Hippocampal formation (tissue), 2 donors: Measurements from ENCODE around the gene FOXP3.
A peak's percentile ranks its signal among the peaks of the same experiment; 100 is the strongest.
"Not testable (repeated sequence)": the region's sequence is repeated elsewhere in the genome, so short reads cannot be mapped to it uniquely, and the experiment has no call there.

Experiments used
- DNase-seq, 2 donors: peaks; one replicate each; lab custom pipeline; 2025; lab: John Stamatoyannopoulos, UW

FOXP3 gene, protein sequence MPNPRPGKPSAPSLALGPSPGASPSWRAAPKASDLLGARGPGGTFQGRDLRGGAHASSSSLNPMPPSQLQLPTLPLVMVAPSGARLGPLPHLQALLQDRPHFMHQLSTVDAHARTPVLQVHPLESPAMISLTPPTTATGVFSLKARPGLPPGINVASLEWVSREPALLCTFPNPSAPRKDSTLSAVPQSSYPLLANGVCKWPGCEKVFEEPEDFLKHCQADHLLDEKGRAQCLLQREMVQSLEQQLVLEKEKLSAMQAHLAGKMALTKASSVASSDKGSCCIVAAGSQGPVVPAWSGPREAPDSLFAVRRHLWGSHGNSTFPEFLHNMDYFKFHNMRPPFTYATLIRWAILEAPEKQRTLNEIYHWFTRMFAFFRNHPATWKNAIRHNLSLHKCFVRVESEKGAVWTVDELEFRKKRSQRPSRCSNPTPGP

DNA sequence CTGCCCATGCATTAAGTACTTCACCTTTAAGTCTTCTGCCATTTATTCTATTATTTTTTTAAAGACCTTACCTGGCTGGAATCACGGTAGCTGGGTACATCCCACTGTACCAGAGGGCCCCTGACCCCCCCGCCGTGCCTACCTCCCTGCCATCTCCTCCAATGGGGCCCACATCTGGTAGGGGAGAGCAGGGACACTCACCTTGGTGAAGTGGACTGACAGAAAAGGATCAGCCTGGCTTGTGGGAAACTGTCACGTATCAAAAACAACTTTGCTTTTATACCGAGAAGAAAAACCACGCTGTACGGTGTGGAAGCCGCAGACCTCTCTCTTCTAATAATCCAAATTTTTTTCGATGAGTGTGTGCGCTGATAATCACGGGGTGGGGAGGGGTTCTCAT is at the start of gene FOXP3:
TSS of gene FOXP3 (minus strand) at position 251 of the 400 bp plus-strand sequence. CDS start 6,205 bp downstream, outside the sequence.
- no peak for DNase-seq

DNA sequence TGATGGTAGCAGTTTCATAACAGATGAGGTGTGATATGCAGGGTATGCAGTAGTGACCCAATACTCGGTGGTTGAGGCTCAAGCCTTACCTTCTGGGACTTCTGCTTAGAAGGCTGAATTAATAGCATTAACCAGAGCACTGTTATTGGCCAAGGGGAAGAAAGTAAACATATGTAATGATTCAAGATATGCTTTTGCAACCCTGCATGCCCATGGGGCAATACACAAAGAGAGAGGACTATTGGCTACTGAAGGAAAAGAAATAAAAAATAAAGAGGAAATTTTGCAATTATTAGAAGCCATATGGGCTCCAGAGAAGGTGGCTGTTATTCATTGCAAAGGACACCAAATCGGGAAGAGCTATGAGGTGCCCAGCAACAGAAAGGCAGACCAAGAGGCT is 47.7 kb upstream of the FOXP3 start:
- no peak for DNase-seq

DNA sequence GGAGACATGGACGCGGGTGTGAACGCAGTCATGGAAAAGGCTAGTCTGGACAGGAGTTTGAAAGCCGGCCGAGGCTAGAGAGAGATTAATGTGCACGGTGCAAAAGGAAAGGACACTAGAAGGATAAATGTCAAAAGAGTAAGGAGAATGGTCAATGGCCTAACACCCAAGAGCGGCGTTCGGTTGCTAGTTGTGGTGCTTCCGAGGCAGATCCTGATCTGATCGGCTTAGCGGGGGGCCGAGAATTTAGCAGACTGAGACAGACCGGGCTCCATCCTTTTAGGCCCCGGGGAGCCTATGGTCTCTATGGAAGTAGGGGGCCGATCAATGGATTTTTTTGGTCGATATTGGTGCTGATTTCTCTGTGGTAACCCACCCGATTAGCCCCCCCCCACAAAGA is 45.9 kb upstream of the FOXP3 start:
- no peak for DNase-seq

- DNase-seq = no peak
These were observed 45.0 kb upstream of the FOXP3 start for GRCh38 chrX:49309401-49309981.

DNA sequence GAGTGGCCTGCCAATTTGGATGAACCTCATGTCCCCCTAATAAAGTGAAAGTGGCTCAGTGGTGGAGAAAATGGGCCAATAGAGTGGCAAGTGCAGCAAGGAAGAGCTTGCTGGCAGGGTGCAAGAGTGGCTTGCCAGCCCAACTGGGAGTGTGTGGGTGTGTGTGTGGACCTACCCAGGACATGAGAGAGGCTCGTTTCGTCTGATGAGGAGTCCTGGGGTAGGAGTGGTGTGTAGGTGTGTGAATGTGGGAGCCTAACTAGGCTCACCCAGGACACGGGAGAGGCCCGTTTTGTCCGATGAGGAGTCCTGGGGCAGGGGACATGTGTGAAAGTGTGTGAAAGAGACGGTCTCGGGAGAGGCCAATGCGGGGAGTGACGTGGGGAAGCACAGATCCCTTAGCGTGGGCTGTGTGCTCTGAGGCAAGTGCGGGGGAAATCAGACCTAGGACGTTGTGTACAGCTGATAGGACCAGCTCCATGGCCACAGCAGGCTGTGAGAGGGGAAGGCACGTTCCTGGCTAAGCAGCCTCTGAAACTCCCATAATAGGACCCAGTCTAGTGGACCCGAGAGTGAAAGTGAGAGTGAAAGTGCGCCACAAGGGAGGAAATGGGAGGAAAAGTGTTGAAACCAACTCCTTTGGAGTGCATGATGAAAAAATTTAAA is 44.2 kb upstream of the FOXP3 start:
- no peak for DNase-seq

DNA sequence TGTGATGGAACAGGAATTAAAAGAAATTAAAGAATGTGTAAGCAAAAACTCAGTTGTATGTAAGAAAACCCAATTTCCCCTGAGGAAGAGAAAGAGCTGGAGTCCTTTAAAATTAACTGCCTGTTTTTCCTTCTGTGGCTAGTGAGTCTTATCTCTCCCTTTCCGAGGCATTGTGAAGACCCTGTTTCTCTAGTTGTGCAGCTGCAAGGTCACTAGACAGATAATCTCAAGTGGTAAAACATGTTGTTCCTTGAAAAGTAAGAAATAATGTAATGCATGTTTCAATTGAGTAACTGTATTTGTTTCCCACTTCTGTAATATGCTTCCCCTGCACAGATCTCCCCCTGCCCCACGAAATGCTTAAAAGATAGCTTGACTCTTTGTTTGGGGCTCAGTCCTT is 43.3 kb upstream of the FOXP3 start:
- DNase-seq = not testable (repeated sequence)

DNA sequence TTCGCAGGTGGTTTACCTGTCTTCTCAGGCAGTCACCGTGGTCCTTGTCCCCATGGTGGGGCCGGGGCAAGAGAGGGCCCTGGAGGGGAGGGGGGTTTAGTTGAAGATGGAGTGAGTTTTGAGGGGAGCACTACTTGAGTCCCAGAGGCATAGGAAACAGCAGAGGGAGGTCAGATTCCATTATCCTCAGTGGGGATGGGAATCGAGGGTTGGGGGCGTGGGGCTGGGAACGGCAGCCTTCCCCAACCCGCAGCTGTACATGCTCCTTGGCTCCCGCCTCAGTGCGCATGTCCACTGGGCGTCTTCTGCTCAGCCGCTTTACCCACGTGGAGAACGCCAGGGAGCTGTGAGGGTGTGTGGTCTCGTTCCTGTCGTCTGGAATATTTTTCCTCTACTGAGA is 38.8 kb upstream of the FOXP3 start, which contains the start of gene GAGE10:
TSS of gene GAGE10 (plus strand) at position 301 of the 400 bp plus-strand sequence. CDS start 1,214 bp downstream, outside the sequence.
- DNase-seq = no peak

DNA sequence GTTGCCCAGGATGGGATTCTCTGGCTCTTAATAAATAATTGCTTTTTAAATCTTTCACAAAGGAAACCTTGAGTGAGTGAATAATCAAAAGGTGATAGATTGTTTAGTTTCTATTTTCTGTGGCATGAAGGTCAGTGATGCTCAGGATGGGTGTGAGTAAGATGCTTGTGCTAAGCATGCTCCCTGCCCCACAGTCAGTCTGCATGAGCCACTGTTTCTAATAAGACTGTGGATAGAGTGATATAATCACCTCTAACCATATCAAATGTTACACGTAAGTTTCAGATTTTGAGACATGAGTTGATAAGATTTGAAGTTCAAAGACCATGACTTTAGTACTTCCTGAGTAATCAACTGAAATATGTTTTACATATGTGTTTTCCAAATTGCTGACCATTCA is 36.2 kb upstream of the FOXP3 start:
- DNase-seq = no peak

GRCh38 chrX:49299293-49299692 is 34.8 kb upstream of the FOXP3 start:
- not testable (repeated sequence) for DNase-seq

GRCh38 chrX:49292400-49293362 is 28.2 kb upstream of the FOXP3 start:
- DNase-seq = no peak

GRCh38 chrX:49291615-49292337 is 27.3 kb upstream of the FOXP3 start:
- peak in 1 of 2 donors; percentile 23 for DNase-seq

- DNase-seq = no peak
These were observed 25.7 kb upstream of the FOXP3 start for GRCh38 chrX:49290215-49290614.

DNA sequence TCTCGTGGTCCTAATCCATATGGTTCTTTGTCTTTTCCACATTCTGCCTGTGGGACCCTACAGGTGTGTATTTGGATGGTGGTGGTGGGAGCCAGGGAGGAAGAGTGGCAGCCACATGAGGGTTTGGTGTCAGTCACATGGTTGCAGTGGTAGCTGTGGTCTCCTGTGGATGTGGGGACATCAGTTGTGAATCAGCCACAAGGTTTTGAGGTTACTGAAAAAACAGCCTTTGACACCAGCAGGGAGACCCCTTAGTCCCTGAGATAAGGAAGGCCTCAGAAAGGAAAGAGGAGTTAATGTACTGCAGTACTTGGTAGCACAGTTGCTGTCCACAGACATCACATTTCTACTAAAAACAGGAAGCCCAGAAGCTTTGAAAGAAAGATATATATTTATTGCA is 23.2 kb upstream of the FOXP3 start:
- no peak for DNase-seq

GRCh38 chrX:49286581-49286980 is 22.1 kb upstream of the FOXP3 start:
- DNase-seq = no peak

GRCh38 chrX:49286136-49286535 is 21.6 kb upstream of the FOXP3 start:
- no peak for DNase-seq

- no peak for DNase-seq
These were observed 19.7 kb upstream of the FOXP3 start for GRCh38 chrX:49284212-49284611.

- no peak for DNase-seq
These were observed 18.1 kb upstream of the FOXP3 start for GRCh38 chrX:49282647-49283011.

GRCh38 chrX:49278081-49278480 is 13.6 kb upstream of the FOXP3 start:
- DNase-seq = no peak

- DNase-seq = no peak
These were observed 13.0 kb upstream of the FOXP3 start for GRCh38 chrX:49277535-49277830.

DNA sequence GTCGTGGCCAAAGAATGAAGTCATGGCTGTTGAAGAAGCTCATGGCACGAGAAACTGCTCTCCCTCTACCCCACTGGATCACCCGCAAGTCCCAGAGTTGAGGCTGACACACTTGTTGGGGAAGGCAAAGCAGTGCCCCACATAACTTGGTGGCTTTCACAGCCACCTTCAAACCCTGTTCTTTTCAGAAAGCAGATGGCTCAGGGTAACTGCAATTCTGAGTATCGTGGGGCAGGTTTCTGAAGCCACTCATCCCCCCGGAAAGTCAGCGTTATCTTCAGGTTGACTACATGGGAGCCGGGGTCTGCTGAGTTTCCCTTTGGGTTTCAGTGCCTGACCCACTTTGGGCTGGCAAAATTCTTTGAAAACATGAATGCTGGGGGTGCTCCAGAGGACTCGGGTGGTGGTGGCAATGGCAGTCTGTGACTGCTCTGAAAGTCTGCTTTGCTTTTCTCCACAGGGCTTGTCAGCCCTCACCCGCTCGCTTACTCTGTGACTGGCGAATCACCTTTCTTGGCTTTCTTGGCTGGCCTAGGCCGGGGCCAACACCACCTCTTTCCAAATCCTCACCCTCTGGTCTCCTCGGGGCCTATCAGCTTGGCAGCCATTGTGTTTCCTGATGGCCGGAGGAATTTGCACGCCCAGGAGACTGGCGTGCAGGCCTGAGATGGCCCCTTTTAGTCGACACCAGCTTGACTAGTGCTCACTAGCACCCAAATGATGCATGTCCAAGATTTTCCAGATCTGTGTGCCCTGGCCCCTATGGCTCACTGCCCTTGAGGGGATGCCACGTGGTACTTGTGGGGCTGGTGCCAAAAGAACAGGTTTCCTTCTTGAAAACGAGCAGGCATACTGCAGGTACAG is 12.4 kb upstream of the FOXP3 start:
- DNase-seq = no peak
